Small intestine (tissue), 7 donors: ENCODE results near the gene ZNF326. TPM values are rescaled to one million over a fixed set of nuclear protein-coding genes. Genes with fewer than 3 reads are reported as not detected.
"Not testable (repeated sequence)": the region's sequence is repeated elsewhere in the genome, so short reads cannot be mapped to it uniquely, and the experiment has no call there.

Experiments used
- DNase-seq, 2 donors: peaks; one replicate each; pipeline versions ENCODE4 v3.0.0 to v3.0.0-alpha.2; 2013
- FAIRE-seq: peaks from 2 replicates; lab custom pipeline; 2012; peaks lifted over from hg19 to GRCh38; lab: Jason Lieb, UNC
- H3K27ac ChIP-seq, 3 donors: one replicate each; pipeline ENCODE4 v1.5.1; 2013; ENCODE audit warnings: low read length in 2 of 3, mild to moderate bottlenecking in 2 of 3, control low read depth in 1 of 3, inconsistent platforms in 1 of 3, low read depth in 1 of 3, moderate library complexity in 1 of 3
- H3K27me3 ChIP-seq, 3 donors: one replicate each; pipeline ENCODE4 v1.6.1; 2013; ENCODE audit warnings: low read length in 3 of 3, inconsistent platforms in 1 of 3; ENCODE audit not compliant: control insufficient read depth in 3 of 3, insufficient read depth in 3 of 3
- H3K36me3 ChIP-seq, 3 donors: one replicate each; pipeline ENCODE4 v1.6.1; 2013; ENCODE audit warnings: low read length in 3 of 3, inconsistent platforms in 1 of 3, low read depth in 1 of 3, mild to moderate bottlenecking in 1 of 3, moderate library complexity in 1 of 3; ENCODE audit not compliant: control insufficient read depth in 3 of 3, insufficient read depth in 2 of 3
- H3K4me1 ChIP-seq, 3 donors: one replicate each; pipeline ENCODE4 v1.6.1; 2013; ENCODE audit warnings: low read length in 2 of 3, inconsistent platforms in 1 of 3, low read depth in 1 of 3, mild to moderate bottlenecking in 1 of 3, moderate library complexity in 1 of 3; ENCODE audit not compliant: control insufficient read depth in 3 of 3, insufficient read depth in 2 of 3
- H3K4me3 ChIP-seq, 3 donors: one replicate each; pipeline ENCODE4 v1.5.1; 2013; ENCODE audit warnings: low read length in 3 of 3, control low read depth in 1 of 3, inconsistent platforms in 1 of 3, low read depth in 1 of 3, mild to moderate bottlenecking in 1 of 3, moderate library complexity in 1 of 3
- H3K9me3 ChIP-seq, 2 donors: one replicate each; pipeline ENCODE4 v1.6.1; 2013; ENCODE audit warnings: low read depth in 1 of 2, low read length in 1 of 2; ENCODE audit not compliant: control insufficient read depth in 2 of 2, insufficient read depth in 1 of 2
- WGBS, 3 donors: extraction: QIAGEN DNeasy Blood & Tissue Kit; methylation state at CpG; one replicate each; pipeline ENCODE4 v1.1.7; 2013; 5-methylcytosine and 5-hydroxymethylcytosine counted together
- polyA plus RNA-seq, 4 donors: library from polyadenylated mRNA; stranded (reverse) in 3 of 4; unstranded in 1 of 4; fragments of 200-250 nt in 3 of 4; fragments of 120-200 nt in 1 of 4; gene quantifications; one replicate each; pipeline versions ENCODE4 v1.2.1 to v1.2.3, GENCODE V29; 2013
- donor health status: healthy with polysubstance abuse.
- donor health status: control.
- donor health status: control.
- donor health status: Bipolar disorder and iron deficiency.
- donor health status: healthy.

Gene ZNF326
- polyA plus RNA-seq, 4 donors: 11.3 to 49.0 (median 18.7) TPM

- H3K27ac ChIP-seq: peak overlapping the region; percentile 98 to 99 (median 98)
- FAIRE-seq: no peak
- H3K36me3 ChIP-seq: peaks cover 0 to 4% (median 2%) of the 10 kb centered on the region in 3 donors
- WGBS, 3 donors: 1% methylated on average over 15 of the region's 15 CpGs
- H3K4me1 ChIP-seq: peaks cover under 1 to 5% (median 3%) of the 10 kb centered on the region in 3 donors
- peak overlapping the region; percentile 71 to 95 (median 84) for H3K4me3 ChIP-seq
- no peaks in the 10 kb centered on the region for H3K27me3 ChIP-seq
- DNase-seq: peak; percentile 39 to 62
- no peaks in the 10 kb centered on the region for H3K9me3 ChIP-seq
Observed at GRCh38 chr1:89995598-89996449, 914 bp downstream of the ZNF326 start.

- no peaks in the 10 kb centered on the region for H3K9me3 ChIP-seq
- peaks cover 0 to 3% (median 1%) of the 10 kb centered on the region in 3 donors for H3K4me1 ChIP-seq
- FAIRE-seq (no peak), DNase-seq (peak; percentile 44 to 72)
- peak overlapping the region in 1 of 3 donors; percentile 98 for H3K27ac ChIP-seq
- no peaks in the 10 kb centered on the region for H3K27me3 ChIP-seq
- H3K4me3 ChIP-seq: peak overlapping the region in 2 of 3 donors; percentile 71 to 84
- H3K36me3 ChIP-seq: peaks cover 2 to 6% (median 3%) of the 10 kb centered on the region in 3 donors
- WGBS, 3 donors: 22 to 44% (median 35%) methylated on average over 9 of the region's 9 CpGs
Observed at GRCh38 chr1:89996450-89997110, 1.7 kb downstream of the ZNF326 start.

GRCh38 chr1:89997152-89997551 lies 2.2 kb downstream of the ZNF326 start:
- H3K4me1 ChIP-seq, H3K4me3 ChIP-seq, FAIRE-seq, DNase-seq, H3K9me3 ChIP-seq, H3K27ac ChIP-seq, H3K27me3 ChIP-seq, H3K36me3 ChIP-seq: not testable (repeated sequence)
- WGBS, 3 donors: 79 to 87% (median 82%) methylated on average over 4 of the region's 4 CpGs

- no peak for FAIRE-seq
- no peaks in the 10 kb centered on the region for H3K27me3 ChIP-seq
- no peak overlapping the region for H3K4me3 ChIP-seq
- no peak overlapping the region for H3K27ac ChIP-seq
- peaks cover 0 to 3% (median 1%) of the 10 kb centered on the region in 3 donors for H3K4me1 ChIP-seq
- no peak for DNase-seq
- no peaks in the 10 kb centered on the region for H3K9me3 ChIP-seq
- H3K36me3 ChIP-seq: peaks cover 2 to 7% (median 3%) of the 10 kb centered on the region in 3 donors
Observed at GRCh38 chr1:89998306-89998705, 3.4 kb downstream of the ZNF326 start.

GRCh38 chr1:89999208-89999607 lies 4.3 kb downstream of the ZNF326 start:
- no peak for DNase-seq
- no peaks in the 10 kb centered on the region for H3K9me3 ChIP-seq
- no peak for FAIRE-seq
- peaks cover 0 to 3% (median 0%) of the 10 kb centered on the region in 3 donors for H3K4me1 ChIP-seq
- H3K4me3 ChIP-seq: no peak overlapping the region
- H3K27ac ChIP-seq: no peak overlapping the region
- H3K27me3 ChIP-seq: no peaks in the 10 kb centered on the region
- peaks cover 2 to 7% (median 3%) of the 10 kb centered on the region in 3 donors for H3K36me3 ChIP-seq

- no peaks in the 10 kb centered on the region for H3K9me3 ChIP-seq
- H3K36me3 ChIP-seq: peaks cover 2 to 7% (median 3%) of the 10 kb centered on the region in 3 donors
- H3K4me1 ChIP-seq: peaks cover 0 to 3% (median 0%) of the 10 kb centered on the region in 3 donors
- FAIRE-seq (no peak), DNase-seq (no peak)
- H3K27ac ChIP-seq: no peak overlapping the region
- 47 to 75% (median 54%) methylated on average over 3 of the region's 3 CpGs for WGBS, 3 donors
- H3K27me3 ChIP-seq: no peaks in the 10 kb centered on the region
- no peak overlapping the region for H3K4me3 ChIP-seq
Observed at GRCh38 chr1:89999628-90000027, 4.7 kb downstream of the ZNF326 start.

GRCh38 chr1:90000934-90001676 lies 6.2 kb downstream of the ZNF326 start:
- WGBS, 3 donors: 87 to 96% (median 96%) methylated on average over 2 of the region's 2 CpGs
- no peak for DNase-seq
- H3K4me1 ChIP-seq: peaks cover 0 to 3% (median 0%) of the 10 kb centered on the region in 3 donors
- no peak overlapping the region for H3K4me3 ChIP-seq
- no peaks in the 10 kb centered on the region for H3K9me3 ChIP-seq
- no peak overlapping the region for H3K27ac ChIP-seq
- peaks cover 3 to 7% (median 6%) of the 10 kb centered on the region in 3 donors for H3K36me3 ChIP-seq
- FAIRE-seq: no peak
- no peaks in the 10 kb centered on the region for H3K27me3 ChIP-seq

- 74 to 85% (median 83%) methylated on average over 2 of the region's 2 CpGs for WGBS, 3 donors
Observed at GRCh38 chr1:90007979-90008404, 13.1 kb downstream of the ZNF326 start.

More at GRCh38 chr1:90007979-90008404, 13.1 kb downstream of the ZNF326 start:
- no peak overlapping the region for H3K27ac ChIP-seq
- peaks cover 0 to 10% (median 8%) of the 10 kb centered on the region in 3 donors for H3K36me3 ChIP-seq
- H3K4me1 ChIP-seq: no peaks in the 10 kb centered on the region
- FAIRE-seq (no peak), DNase-seq (no peak)
- H3K9me3 ChIP-seq: no peaks in the 10 kb centered on the region
- H3K27me3 ChIP-seq: no peaks in the 10 kb centered on the region
- no peak overlapping the region for H3K4me3 ChIP-seq
